HEK293 (cell line): Measurements from ENCODE around the gene APOBEC4.

Experiments
- GLIS1 ChIP-seq: fragments of 450-650 bp; formaldehyde crosslinking; IDR thresholded peaks from 2 replicates; pipeline ENCODE4 v1.5.1; 2016; ENCODE audit warnings: missing biosample characterization, missing genetic modification characterization
- KLF16 ChIP-seq: fragments of 450-650 bp; formaldehyde crosslinking; IDR thresholded peaks from 2 replicates; pipeline ENCODE4 v1.5.1; 2017; ENCODE audit warnings: missing biosample characterization, missing genetic modification characterization
- KLF9 ChIP-seq: fragments of 450-650 bp; formaldehyde crosslinking; IDR thresholded peaks from 2 replicates; pipeline ENCODE4 v1.5.1; 2016; ENCODE audit warnings: missing biosample characterization, missing genetic modification characterization, low read depth
- MZF1 ChIP-seq: fragments of 450-650 bp; formaldehyde crosslinking; IDR thresholded peaks from 2 replicates; pipeline ENCODE4 v1.5.1; 2017; ENCODE audit warnings: missing biosample characterization, missing genetic modification characterization, borderline replicate concordance
- ZBTB11 ChIP-seq: fragments of 450-650 bp; formaldehyde crosslinking; conservative IDR thresholded peaks from 2 replicates; pipeline ENCODE4 v1.5.1; 2016; ENCODE audit warnings: low read depth, missing biosample characterization, missing genetic modification characterization
- ZBTB48 ChIP-seq: fragments of 450-650 bp; formaldehyde crosslinking; IDR thresholded peaks from 2 replicates; pipeline ENCODE4 v1.5.1; 2016; ENCODE audit warnings: missing biosample characterization, missing genetic modification characterization
- ZFP37 ChIP-seq: fragments of 450-650 bp; formaldehyde crosslinking; IDR thresholded peaks from 2 replicates; pipeline ENCODE4 v1.5.1; 2016; ENCODE audit warnings: missing biosample characterization, missing genetic modification characterization
- ZNF114 ChIP-seq: fragments of 450-650 bp; formaldehyde crosslinking; IDR thresholded peaks from 2 replicates; pipeline ENCODE4 v1.5.0; 2017; ENCODE audit warnings: missing biosample characterization, missing genetic modification characterization
- ZNF18 ChIP-seq: fragments of 450-650 bp; formaldehyde crosslinking; IDR thresholded peaks from 2 replicates; pipeline ENCODE4 v1.5.1; 2016; ENCODE audit warnings: missing biosample characterization, missing genetic modification characterization
- ZNF248 ChIP-seq: fragments of 450-650 bp; formaldehyde crosslinking; IDR thresholded peaks from 2 replicates; pipeline ENCODE4 v1.5.1; 2017; ENCODE audit warnings: missing biosample characterization, missing genetic modification characterization
- ZNF324 ChIP-seq: fragments of 450-650 bp; formaldehyde crosslinking; IDR thresholded peaks from 2 replicates; pipeline ENCODE4 v1.5.1; 2016; ENCODE audit warnings: missing biosample characterization, missing genetic modification characterization
- ZNF335 ChIP-seq: fragments of 450-650 bp; formaldehyde crosslinking; conservative IDR thresholded peaks from 2 replicates; pipeline ENCODE4 v1.5.1; 2016; ENCODE audit warnings: missing biosample characterization, missing genetic modification characterization
- ZNF501 ChIP-seq: fragments of 450-650 bp; formaldehyde crosslinking; IDR thresholded peaks from 2 replicates; pipeline ENCODE4 v1.5.1; 2016; ENCODE audit warnings: missing biosample characterization, missing genetic modification characterization
- ZNF521 ChIP-seq: fragments of 450-650 bp; formaldehyde crosslinking; IDR thresholded peaks from 2 replicates; pipeline ENCODE4 v1.5.1; 2017; ENCODE audit warnings: missing biosample characterization, mild to moderate bottlenecking, missing genetic modification characterization
- ZNF530 ChIP-seq: fragments of 450-650 bp; formaldehyde crosslinking; IDR thresholded peaks from 2 replicates; pipeline ENCODE4 v1.5.1; 2016; ENCODE audit warnings: low read depth, missing biosample characterization, missing genetic modification characterization
- ZNF600 ChIP-seq: fragments of 450-650 bp; formaldehyde crosslinking; IDR thresholded peaks from 2 replicates; pipeline ENCODE4 v1.5.1; 2016; ENCODE audit warnings: missing biosample characterization, missing genetic modification characterization
- ZNF621 ChIP-seq: fragments of 450-650 bp; formaldehyde crosslinking; IDR thresholded peaks from 2 replicates; pipeline ENCODE4 v1.5.1; 2017; ENCODE audit warnings: missing biosample characterization, missing genetic modification characterization
- ZNF654 ChIP-seq: fragments of 450-650 bp; formaldehyde crosslinking; IDR thresholded peaks from 2 replicates; pipeline ENCODE4 v1.5.1; 2016; ENCODE audit warnings: low read depth, missing biosample characterization, missing genetic modification characterization
- ZNF76 ChIP-seq: fragments of 450-650 bp; formaldehyde crosslinking; IDR thresholded peaks from 2 replicates; pipeline ENCODE4; 2016; ENCODE audit warnings: low read depth, missing biosample characterization, missing genetic modification characterization, borderline replicate concordance
- ZNF777 ChIP-seq: fragments of 450-650 bp; formaldehyde crosslinking; IDR thresholded peaks from 2 replicates; pipeline ENCODE4 v1.5.1; 2017; ENCODE audit warnings: missing biosample characterization, missing genetic modification characterization, borderline replicate concordance
- ZSCAN4 ChIP-seq: fragments of 450-650 bp; formaldehyde crosslinking; IDR thresholded peaks from 2 replicates; pipeline ENCODE4 v1.5.1; 2017; ENCODE audit warnings: missing biosample characterization, missing genetic modification characterization

APOBEC4 gene

DNA sequence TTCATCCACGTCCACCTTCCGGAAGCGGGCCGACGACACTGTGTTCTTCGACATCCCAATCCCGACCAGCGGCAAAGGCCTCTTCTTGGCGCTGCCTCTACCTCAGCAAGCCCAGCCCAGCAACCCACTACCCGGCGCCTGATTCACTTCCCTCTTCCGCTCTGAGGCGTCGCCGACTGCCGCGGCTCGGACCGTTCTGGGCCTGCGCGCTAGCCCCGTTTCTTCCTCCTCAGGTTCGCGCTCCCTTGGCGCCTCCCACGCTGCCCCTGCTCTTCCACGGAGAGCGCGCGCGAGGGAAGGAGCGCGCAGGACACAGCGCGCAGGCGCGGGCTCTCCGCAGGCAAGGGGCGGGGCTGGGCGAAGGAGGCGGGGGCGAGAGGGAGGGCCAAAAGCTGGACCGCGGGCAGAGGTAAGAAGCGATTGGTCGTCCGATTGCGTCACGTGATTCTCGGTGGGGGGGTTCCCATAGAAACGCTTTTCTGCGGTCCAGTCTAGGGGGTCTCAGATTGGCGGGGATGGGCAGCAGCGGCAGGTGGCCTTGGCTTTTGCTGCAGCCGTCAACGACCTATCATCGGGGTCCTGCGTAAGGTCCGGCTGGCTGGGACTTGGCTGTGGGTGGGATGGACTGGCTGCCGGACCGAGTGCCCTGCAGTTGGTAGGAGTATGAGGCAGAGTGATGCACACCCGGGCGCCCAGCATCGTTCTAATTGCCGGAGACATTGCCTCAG lies 17.3 kb downstream of the APOBEC4 start, which contains the start of gene ARPC5 (continued):
- TF ChIP-seq ZNF654 (tag by site-specific recombination) (no peak), KLF9 (tag by site-specific recombination) (peak; percentile 74), ZNF777 (tag by site-specific recombination) (no peak), ZNF335 (tag by site-specific recombination) (peak; percentile 94), ZNF621 (no peak), ZNF530 (no peak), ZSCAN4 (tag by site-specific recombination) (0 out of 2 replicates have a peak, but pooled peaks have one; percentile 49), ZBTB48 (peak; percentile 9; the same call in 1 of the 2 replicates), ZFP37 (tag by site-specific recombination) (0 out of 2 replicates have a peak, but pooled peaks have one; percentile 78), GLIS1 (tag by site-specific recombination) (peak; percentile 100), ZNF501 (tag by site-specific recombination) (peak; percentile 82), ZBTB11 (tag by site-specific recombination) (peak; percentile 93), ZNF18 (tag by site-specific recombination) (0 out of 2 replicates have a peak, but pooled peaks have one; percentile 33), ZNF600 (tag by site-specific recombination) (peak; percentile 90), ZNF324 (tag by site-specific recombination) (peak; percentile 45; the same call in 1 of the 2 replicates), MZF1 (tag by site-specific recombination) (no peak), ZNF114 (no peak), ZNF521 (tag by site-specific recombination) (no peak), ZNF248 (no peak), KLF16 (tag by site-specific recombination) (0 out of 2 replicates have a peak, but pooled peaks have one; percentile 1), ZNF76 (tag by site-specific recombination) (peak; percentile 58; the same call in 1 of the 2 replicates)
